Mucosa of rectum (tissue), 2 donors: ENCODE measurements around the gene RTP5.

ENCODE experiments used
- H3K27ac ChIP-seq, 2 donors: one replicate each; pipeline ENCODE4 v1.7.0; 2013; ENCODE audit warnings: inconsistent platforms in 2 of 2, low read depth in 2 of 2, low read length in 2 of 2
- H3K27me3 ChIP-seq, 2 donors: one replicate each; pipeline ENCODE4 v1.7.0; 2013; ENCODE audit warnings: low read length in 2 of 2; ENCODE audit not compliant: control insufficient read depth in 2 of 2, insufficient read depth in 2 of 2
- H3K36me3 ChIP-seq, 2 donors: one replicate each; pipeline ENCODE4 v1.7.0; 2013; ENCODE audit warnings: low read length in 2 of 2; ENCODE audit not compliant: control insufficient read depth in 2 of 2, insufficient read depth in 2 of 2
- H3K4me1 ChIP-seq, 2 donors: one replicate each; pipeline ENCODE4 v1.7.0; 2013; ENCODE audit warnings: low read length in 2 of 2, mild to moderate bottlenecking in 1 of 2; ENCODE audit not compliant: control insufficient read depth in 2 of 2, insufficient read depth in 2 of 2
- H3K4me3 ChIP-seq, 2 donors: one replicate each; pipeline ENCODE4 v1.7.0; 2013; ENCODE audit warnings: low read length in 2 of 2
- H3K9ac ChIP-seq, 2 donors: one replicate each; pipeline ENCODE4 v1.7.0; 2013; ENCODE audit warnings: low read length in 2 of 2, low read depth in 1 of 2, mild to moderate bottlenecking in 1 of 2
- H3K9me3 ChIP-seq, 2 donors: one replicate each; pipeline ENCODE4 v1.7.0; 2013; ENCODE audit warnings: low read length in 2 of 2; ENCODE audit not compliant: control insufficient read depth in 2 of 2
- donor health status: healthy.
- donor health status: Normal muscosa, but diverticular disease.

Gene RTP5

GRCh38 chr2:241880311-241881073 lies 11.0 kb downstream of the RTP5 start:
- peak overlapping the region in 1 of 2 donors; percentile 49 for H3K9ac ChIP-seq
- H3K9me3 ChIP-seq, result no peaks in the 10 kb centered on the region
- peaks cover 0 to 2% of the 10 kb centered on the region in 2 donors for H3K36me3 ChIP-seq
- peak overlapping the region in 1 of 2 donors; percentile 88 for H3K27ac ChIP-seq
- peak overlapping the region; percentile 73 to 80 for H3K4me3 ChIP-seq
- H3K27me3 ChIP-seq, result no peaks in the 10 kb centered on the region
- H3K4me1 ChIP-seq, result peaks cover 16% of the 10 kb centered on the region in 2 donors

GRCh38 chr2:241882091-241882625 lies 12.6 kb downstream of the RTP5 start:
- Histone ChIP-seq H3K9me3 (no peaks in the 10 kb centered on the region), H3K27me3 (no peaks in the 10 kb centered on the region), H3K9ac (peak overlapping the region; percentile 44 to 51), H3K27ac (peak overlapping the region; percentile 83 to 88), H3K4me1 (peaks cover 16% of the 10 kb centered on the region in 2 donors), H3K4me3 (peak overlapping the region; percentile 70 to 80), H3K36me3 (peaks cover 0 to 2% of the 10 kb centered on the region in 2 donors)

- no peaks in the 10 kb centered on the region for H3K9me3 ChIP-seq
- H3K4me3 ChIP-seq, result no peak overlapping the region
- H3K27me3 ChIP-seq, result no peaks in the 10 kb centered on the region
- no peak overlapping the region for H3K27ac ChIP-seq
- H3K9ac ChIP-seq, result no peak overlapping the region
- H3K36me3 ChIP-seq, result peaks cover 0 to 2% of the 10 kb centered on the region in 2 donors
- peaks cover 14 to 16% of the 10 kb centered on the region in 2 donors for H3K4me1 ChIP-seq
Observed at GRCh38 chr2:241884951-241885290, 15.4 kb downstream of the RTP5 start.

- peaks cover 14 to 16% of the 10 kb centered on the region in 2 donors for H3K4me1 ChIP-seq
- no peak overlapping the region for H3K9ac ChIP-seq
- peaks cover 0 to 2% of the 10 kb centered on the region in 2 donors for H3K36me3 ChIP-seq
- no peak overlapping the region for H3K27ac ChIP-seq
- no peaks in the 10 kb centered on the region for H3K9me3 ChIP-seq
- no peaks in the 10 kb centered on the region for H3K27me3 ChIP-seq
- no peak overlapping the region for H3K4me3 ChIP-seq
Observed at GRCh38 chr2:241885291-241885945, 15.9 kb downstream of the RTP5 start.

- Histone ChIP-seq H3K4me3 (no peak overlapping the region), H3K4me1 (peaks cover 9 to 12% of the 10 kb centered on the region in 2 donors), H3K36me3 (peaks cover 0 to 2% of the 10 kb centered on the region in 2 donors), H3K27me3 (no peaks in the 10 kb centered on the region), H3K9ac (no peak overlapping the region), H3K9me3 (no peaks in the 10 kb centered on the region), H3K27ac (no peak overlapping the region)
Observed at GRCh38 chr2:241885946-241886643, 16.6 kb downstream of the RTP5 start.

- Histone ChIP-seq H3K9me3 (no peaks in the 10 kb centered on the region), H3K9ac (no peak overlapping the region), H3K4me3 (no peak overlapping the region), H3K27ac (no peak overlapping the region), H3K36me3 (peaks cover 0 to 2% of the 10 kb centered on the region in 2 donors), H3K27me3 (no peaks in the 10 kb centered on the region), H3K4me1 (peaks cover 7% of the 10 kb centered on the region in 2 donors)
Observed at GRCh38 chr2:241886840-241887447, 17.4 kb downstream of the RTP5 start.

- Histone ChIP-seq H3K27ac (no peak overlapping the region), H3K4me3 (no peak overlapping the region), H3K9me3 (no peaks in the 10 kb centered on the region), H3K9ac (no peak overlapping the region), H3K36me3 (peaks cover 0 to 2% of the 10 kb centered on the region in 2 donors), H3K27me3 (no peaks in the 10 kb centered on the region), H3K4me1 (peaks cover 0 to 4% of the 10 kb centered on the region in 2 donors)
Observed at GRCh38 chr2:241887806-241888522, 18.4 kb downstream of the RTP5 start.

GRCh38 chr2:241888641-241889040 lies 19.1 kb downstream of the RTP5 start:
- Histone ChIP-seq H3K27ac (no peak overlapping the region), H3K27me3 (no peaks in the 10 kb centered on the region), H3K9me3 (no peaks in the 10 kb centered on the region), H3K36me3 (peaks cover 0 to 2% of the 10 kb centered on the region in 2 donors), H3K4me1 (peaks cover 0 to 4% of the 10 kb centered on the region in 2 donors), H3K9ac (no peak overlapping the region), H3K4me3 (no peak overlapping the region)

GRCh38 chr2:241890524-241891235 lies 21.2 kb downstream of the RTP5 start:
- H3K4me1 ChIP-seq, result peaks cover 0 to 4% of the 10 kb centered on the region in 2 donors

More at GRCh38 chr2:241890524-241891235, 21.2 kb downstream of the RTP5 start:
- no peak overlapping the region for H3K9ac ChIP-seq
- no peak overlapping the region for H3K4me3 ChIP-seq
- H3K36me3 ChIP-seq, result no peaks in the 10 kb centered on the region
- no peaks in the 10 kb centered on the region for H3K27me3 ChIP-seq
- no peak overlapping the region for H3K27ac ChIP-seq
- no peaks in the 10 kb centered on the region for H3K9me3 ChIP-seq
